GM10847 (cell line): ENCODE measurements around the gene ADGRF4.

ENCODE experiments used
- POLR2A ChIP-seq: IDR thresholded peaks from 2 replicates; pipeline ENCODE4 v1.6.1; 2011; ENCODE audit not compliant: insufficient read length; ENCODE audit errors: extremely low read depth

ADGRF4 gene, protein sequence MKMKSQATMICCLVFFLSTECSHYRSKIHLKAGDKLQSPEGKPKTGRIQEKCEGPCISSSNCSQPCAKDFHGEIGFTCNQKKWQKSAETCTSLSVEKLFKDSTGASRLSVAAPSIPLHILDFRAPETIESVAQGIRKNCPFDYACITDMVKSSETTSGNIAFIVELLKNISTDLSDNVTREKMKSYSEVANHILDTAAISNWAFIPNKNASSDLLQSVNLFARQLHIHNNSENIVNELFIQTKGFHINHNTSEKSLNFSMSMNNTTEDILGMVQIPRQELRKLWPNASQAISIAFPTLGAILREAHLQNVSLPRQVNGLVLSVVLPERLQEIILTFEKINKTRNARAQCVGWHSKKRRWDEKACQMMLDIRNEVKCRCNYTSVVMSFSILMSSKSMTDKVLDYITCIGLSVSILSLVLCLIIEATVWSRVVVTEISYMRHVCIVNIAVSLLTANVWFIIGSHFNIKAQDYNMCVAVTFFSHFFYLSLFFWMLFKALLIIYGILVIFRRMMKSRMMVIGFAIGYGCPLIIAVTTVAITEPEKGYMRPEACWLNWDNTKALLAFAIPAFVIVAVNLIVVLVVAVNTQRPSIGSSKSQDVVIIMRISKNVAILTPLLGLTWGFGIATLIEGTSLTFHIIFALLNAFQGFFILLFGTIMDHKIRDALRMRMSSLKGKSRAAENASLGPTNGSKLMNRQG

DNA sequence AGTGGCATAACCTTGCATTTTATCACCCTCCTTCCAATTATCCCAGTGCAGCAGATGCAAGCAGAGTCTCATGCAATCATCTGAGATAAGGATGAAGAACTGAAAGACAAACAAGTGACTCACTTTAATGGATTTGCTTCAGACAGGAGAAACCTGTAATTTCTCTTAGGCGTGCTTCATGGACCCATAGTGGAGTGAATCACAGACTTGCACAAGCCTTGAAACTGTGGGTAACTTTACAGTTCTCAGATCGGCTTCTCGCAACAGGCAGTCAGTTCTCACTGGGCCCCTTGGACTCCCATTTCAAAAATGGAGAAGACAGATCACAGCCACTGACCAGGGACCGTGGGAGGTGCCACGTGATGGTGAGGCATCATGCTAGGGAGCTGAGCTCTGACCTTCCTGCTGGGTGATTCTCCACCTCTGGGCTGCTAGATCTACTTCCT, at the start of gene ADGRF4:
ADGRF4 (plus strand) TSS at position 239 of the 446 bp plus-strand sequence. CDS start 8,666 bp downstream, outside the sequence.
- no peak for TF ChIP-seq POLR2A

DNA sequence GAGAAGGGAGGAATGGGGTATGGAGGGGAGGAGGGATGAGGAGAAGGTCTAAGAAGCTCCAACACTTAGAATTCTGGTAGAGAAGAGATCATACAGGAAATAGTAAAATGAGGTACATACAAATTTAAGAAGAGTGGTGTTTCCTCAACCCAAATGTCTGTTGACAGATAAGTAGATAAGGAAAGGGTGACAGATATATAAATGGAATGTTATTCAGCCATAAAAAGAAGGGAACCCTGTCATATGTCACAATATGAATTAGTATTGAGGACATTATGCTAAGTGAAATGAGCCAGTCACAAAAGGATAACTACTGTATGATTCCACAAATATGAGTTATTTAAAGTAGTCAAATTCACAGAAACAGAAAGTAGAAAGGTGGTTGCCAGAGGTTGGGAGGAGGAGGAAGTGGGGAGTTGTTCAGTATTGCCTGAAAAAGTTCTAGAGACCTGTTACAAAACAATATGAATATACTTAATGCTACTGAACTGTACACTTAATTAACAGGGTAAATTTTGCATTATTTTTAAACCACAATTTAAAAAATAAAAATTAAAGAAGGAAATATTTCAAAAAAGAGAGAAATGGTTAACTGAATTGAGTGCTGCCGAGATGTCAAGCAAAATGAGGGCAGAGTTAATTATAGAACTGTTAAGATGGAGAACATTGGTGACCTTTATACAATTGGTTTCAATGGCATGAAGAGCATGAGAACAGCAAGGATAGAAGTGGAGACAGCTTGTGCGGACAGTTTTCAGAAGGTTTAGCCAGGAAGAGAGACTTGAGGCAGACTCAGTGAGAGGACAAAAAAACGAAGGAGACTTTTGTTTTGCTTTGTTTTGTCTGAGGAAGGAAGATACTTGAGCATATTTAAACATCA, 47.6 kb upstream of the ADGRF4 start:
- TF ChIP-seq POLR2A, result no peak

GRCh38 chr6:47651505-47651944, 46.9 kb upstream of the ADGRF4 start:
- no peak for TF ChIP-seq POLR2A

DNA sequence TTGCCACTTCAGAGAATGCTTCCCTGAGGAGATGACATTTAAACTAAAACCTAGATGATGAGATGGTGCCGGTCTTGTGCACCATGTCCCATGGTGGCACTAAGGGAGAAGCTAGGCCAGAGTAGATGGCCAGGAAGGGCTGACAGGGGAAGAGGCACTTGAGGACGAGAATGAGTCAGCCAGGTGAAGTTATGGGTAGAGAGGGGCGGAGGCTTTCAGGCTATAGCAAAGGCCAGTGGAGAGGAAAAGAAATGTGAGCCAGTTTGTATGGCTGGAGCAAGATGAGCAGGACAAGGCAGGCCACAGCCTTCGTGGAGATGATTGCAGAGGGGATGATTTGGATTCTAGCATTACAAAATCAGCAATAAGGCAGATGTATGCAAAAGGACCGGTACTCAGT, 44.7 kb upstream of the ADGRF4 start:
- TF ChIP-seq POLR2A, result no peak

DNA sequence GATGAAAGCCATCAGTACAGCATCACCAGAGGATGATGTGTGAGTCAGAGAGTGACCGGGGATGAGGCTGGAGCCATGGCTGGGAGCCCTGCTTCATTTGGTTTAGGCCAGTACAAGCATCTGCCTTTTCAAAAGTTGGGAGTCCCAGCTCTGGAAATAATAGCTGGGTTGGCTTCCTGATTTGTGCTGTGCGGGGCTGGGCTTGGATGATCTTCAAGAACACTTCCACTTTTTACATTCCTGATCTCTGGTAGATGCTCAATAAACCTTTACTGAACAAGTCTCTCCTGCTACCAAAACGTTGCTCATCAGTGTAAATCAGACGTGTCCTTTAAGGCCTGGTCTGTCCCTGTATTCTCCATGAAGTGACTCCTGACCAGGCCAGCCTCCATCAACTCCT, 44.1 kb upstream of the ADGRF4 start:
- TF ChIP-seq POLR2A, result no peak

DNA sequence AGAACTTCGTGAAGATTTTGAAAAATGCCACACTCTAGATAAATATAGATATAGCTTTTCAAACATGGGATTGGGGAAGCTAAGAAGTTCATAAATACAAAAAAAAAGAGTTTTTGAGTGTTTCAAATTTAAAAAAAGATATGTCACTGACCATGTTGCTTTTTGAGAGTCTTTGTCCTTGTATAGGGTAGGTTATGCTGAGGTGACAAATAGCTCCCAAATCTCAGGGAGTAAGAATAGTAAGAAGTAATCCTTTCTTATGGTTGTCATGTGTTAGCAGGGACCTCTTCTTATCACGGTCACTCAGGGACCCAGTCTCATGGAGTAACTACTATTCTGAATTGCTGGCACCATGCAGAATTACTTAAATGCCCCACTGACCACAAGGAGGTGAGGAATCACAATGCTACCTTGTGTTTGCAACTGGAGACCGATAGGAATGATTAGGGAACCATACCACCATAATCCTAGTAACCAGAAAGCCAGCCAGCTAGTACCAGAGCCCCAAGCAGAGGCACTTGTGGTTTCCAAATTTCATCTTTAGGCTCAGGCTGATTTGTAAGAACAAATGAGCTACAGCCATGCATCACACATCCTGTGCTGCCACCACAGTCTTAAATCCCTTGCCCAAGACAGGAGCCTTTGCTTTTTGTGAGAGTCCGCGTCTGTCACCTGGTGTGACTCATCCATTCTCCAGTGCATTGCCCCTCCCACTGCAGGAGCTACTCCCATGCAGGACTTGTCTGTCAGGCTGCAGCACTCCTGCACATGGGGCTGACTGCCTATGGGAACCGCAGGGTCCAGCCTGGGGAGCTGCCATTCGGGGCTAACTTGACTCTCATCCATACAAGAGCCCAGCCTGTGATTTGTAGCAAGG, 42.4 kb upstream of the ADGRF4 start:
- no peak for TF ChIP-seq POLR2A

DNA sequence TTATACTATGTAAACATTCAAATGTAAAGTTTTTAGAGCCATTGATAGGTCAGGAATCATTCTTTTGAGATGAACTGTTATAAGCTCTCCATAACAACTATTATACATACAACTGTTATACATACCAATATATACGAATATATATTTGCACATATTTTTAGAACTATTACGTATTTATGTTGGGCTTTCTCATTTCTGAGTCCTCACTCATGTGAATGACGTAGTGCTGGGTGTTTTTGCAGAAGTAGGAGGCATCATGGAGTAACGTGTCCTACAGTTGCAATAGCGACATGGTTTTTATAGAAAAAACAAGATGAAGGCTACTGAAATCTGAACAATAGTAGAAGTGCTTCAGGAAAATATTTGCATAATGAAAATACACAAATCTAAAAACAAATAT, 36.4 kb upstream of the ADGRF4 start:
- no peak for TF ChIP-seq POLR2A

GRCh38 chr6:47663462-47664216, 34.7 kb upstream of the ADGRF4 start:
- TF ChIP-seq POLR2A, result no peak

GRCh38 chr6:47665112-47665511, 33.3 kb upstream of the ADGRF4 start:
- no peak for TF ChIP-seq POLR2A

DNA sequence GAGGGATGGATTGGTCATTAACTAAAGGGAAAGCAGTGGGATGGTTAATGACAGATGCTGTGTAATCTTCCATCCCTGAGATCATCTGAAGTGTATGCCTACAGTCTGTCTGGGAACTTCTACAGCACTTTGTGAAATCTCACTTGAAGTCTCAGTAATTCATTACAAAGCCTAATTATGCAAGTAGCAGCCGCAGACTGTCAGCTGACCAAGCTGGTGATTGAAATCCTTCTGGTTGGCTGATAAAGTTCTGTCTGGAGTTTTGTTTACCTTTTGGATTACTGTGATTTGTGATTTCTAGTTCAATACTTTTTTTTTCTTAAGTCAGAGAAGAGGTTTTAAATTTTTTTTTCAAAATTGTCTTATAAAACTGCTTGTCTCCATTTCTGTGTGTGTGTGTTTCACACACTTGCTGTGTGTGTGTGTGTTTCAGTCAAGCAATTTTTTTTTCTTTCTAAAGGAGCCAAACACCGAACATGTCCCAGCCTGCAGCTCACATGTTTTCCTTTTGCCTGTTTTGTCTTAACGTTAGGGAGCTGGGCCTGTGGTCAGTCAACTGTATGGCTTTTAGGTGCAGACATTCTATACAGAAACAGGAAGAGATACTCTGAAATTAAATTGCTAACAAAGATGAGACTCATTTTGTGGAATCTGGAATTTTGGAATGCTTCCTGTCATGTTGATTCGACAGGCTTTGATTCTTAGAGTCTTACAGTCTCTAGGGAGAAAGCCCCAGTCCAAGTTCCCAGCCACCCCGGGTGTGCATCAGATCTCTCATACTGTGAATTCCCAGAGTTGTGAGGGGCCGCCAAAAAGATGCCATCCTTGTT, 28.5 kb upstream of the ADGRF4 start:
- TF ChIP-seq POLR2A, result no peak

DNA sequence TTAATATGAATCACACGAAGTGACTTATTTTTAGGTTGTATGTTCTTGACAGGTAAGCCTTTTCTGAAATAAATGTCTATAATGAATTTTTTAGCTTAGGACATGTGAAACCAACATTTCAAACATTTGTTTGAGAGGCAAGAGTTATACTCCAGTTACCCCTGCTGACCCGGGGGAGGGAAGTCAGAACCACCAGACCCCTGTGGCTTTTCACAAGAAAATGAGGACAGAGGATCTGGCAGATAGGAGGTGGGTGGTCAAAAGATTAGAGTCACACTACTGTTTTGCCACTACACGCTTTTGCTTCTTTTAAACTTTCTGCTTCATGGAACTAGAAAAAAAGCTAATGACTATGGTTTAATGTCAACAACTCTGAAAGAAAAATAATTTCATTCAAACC, 27.5 kb upstream of the ADGRF4 start:
- TF ChIP-seq POLR2A, result no peak

DNA sequence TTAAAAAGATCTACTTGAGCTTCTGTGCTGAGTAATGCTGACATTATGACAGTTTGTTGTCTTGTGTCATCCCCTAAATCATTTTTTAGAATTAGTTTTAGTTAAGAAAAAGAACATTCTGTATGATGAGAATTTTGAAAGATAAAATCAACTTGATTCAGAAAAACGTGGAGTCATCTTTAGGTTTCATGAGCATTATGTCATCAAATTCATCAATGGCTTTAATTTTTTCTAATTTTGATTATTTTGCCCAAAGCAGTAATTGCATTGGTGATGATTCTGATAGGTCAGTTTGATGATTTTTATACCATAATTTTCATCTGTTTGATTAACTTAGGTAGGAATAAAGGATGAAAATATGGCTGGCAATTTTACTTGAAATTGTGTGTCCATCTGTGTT, 26.6 kb upstream of the ADGRF4 start:
- TF ChIP-seq POLR2A, result no peak

DNA sequence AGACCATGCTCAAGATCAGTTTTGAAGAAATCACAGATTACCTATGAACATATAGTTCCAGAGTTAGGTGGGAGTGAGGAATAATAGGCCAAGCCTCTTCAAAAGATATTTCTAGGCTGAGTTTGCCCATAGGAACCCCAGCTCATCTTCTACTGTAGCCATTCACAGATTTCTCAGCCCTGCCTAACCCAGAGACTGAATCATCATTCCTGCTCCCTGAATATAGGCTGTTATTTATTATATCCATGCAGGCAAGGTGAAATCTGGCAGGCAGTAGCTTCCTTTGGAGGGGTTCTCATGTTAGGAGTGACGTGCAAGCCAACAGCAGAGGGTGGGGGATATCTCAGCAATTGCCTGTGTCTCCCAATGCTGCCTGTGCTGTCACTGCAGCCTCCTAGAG, 25.6 kb upstream of the ADGRF4 start:
- TF ChIP-seq POLR2A, result no peak

DNA sequence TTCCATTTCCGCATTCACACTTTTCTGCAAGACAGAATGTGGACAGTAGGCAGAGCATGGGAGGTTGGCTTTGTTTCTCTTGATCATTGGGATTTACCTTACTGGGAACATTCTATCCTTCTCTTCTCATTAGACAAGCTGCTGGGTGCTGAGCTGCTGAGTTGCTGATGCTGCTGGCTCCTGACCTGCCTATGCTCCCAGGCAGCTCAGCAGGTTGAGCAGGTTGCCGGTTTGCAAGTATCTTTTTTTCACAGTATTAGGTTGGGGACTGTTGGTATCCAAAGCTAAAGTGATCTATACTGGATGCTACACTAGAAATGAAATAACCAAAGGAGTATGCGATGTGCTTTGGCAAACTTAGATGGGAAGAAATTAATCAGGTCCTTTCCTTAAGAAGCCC, 23.7 kb upstream of the ADGRF4 start:
- no peak for TF ChIP-seq POLR2A
